B cell (primary cell): Measurements from ENCODE around the gene RIMBP2. TPM values are rescaled to one million over a fixed set of nuclear protein-coding genes. Genes with fewer than 3 reads are reported as not detected.
"Not testable (repeated sequence)": the region's sequence is repeated elsewhere in the genome, so short reads cannot be mapped to it uniquely, and the experiment has no call there.

Experiments used
- ATAC-seq: fragments of 200-7000 bp; cut with Tn5 transposase; one replicate; pipeline ENCODE4 v1.10.0; 2021; ENCODE audit warnings: low read depth, mild to moderate bottlenecking, moderate number of reproducible peaks, moderate library complexity
- CTCF ChIA-PET: fragments of 350-600 bp; sonication (Branson Sonifier 250); formaldehyde crosslinking; loops from one replicate; lab custom pipeline; 2021; ENCODE audit warnings: antibody characterized with exemption, inconsistent platforms; lab: Charles Lee
- POLR2A ChIA-PET: fragments of 350-600 bp; sonication (Branson Sonifier 250); formaldehyde crosslinking; loops from one replicate; lab custom pipeline; 2021; ENCODE audit warnings: antibody characterized with exemption; lab: Charles Lee
- DNase-seq: peaks from one replicate; pipeline ENCODE4 v3.0.0; 2013
- H2AFZ ChIP-seq: 2 replicates; pipeline ENCODE4 v1.6.1; 2012; ENCODE audit warnings: mild to moderate bottlenecking, low read depth, low read length; ENCODE audit not compliant: insufficient read depth, poor library complexity, severe bottlenecking
- H3K27ac ChIP-seq, 2 donors: 1 replicate in 1 of 2; 2 replicates in 1 of 2; pipeline ENCODE4 v1.5.1; 2012 to 2013; ENCODE audit warnings: low read length in 2 of 2, mild to moderate bottlenecking in 2 of 2, moderate library complexity in 1 of 2
- H3K27me3 ChIP-seq, 4 experiments: fragments of 200-600 bp in 1 of 4; sonication (generic) in 1 of 4; replicated peaks in 1 of 4; 1 replicate in 2 of 4; 2 replicates in 2 of 4; pipeline versions ENCODE4 v1.6.1 to v1.7.0; 2013 to 2016; ENCODE audit warnings: low read length in 3 of 4, mild to moderate bottlenecking in 2 of 4, mixed read lengths in 1 of 4, moderate library complexity in 1 of 4; ENCODE audit not compliant: insufficient read depth in 4 of 4, control insufficient read depth in 3 of 4; ENCODE audit errors: control extremely low read depth in 1 of 4
- H3K36me3 ChIP-seq, 2 experiments: replicated peaks in 1 of 2; 1 replicate in 1 of 2; 2 replicates in 1 of 2; pipeline versions ENCODE4 v1.6.1 to v1.7.1; 2013; ENCODE audit warnings: low read length in 1 of 2; ENCODE audit not compliant: insufficient read depth in 2 of 2, control insufficient read depth in 1 of 2; ENCODE audit errors: control extremely low read depth in 1 of 2, extremely low read depth in 1 of 2
- H3K4me1 ChIP-seq, 2 donors: fragments of 200-600 bp in 1 of 2; sonication (generic) in 1 of 2; 1 replicate in 1 of 2; 2 replicates in 1 of 2; pipeline versions ENCODE4 v1.5.1 to v1.6.1; 2013 to 2017; ENCODE audit warnings: low read length in 2 of 2; ENCODE audit not compliant: control insufficient read depth in 2 of 2, insufficient read depth in 2 of 2
- H3K4me2 ChIP-seq: replicated peaks from 2 replicates; pipeline ENCODE3; 2012; ENCODE audit warnings: mild to moderate bottlenecking, low read depth, low read length; ENCODE audit not compliant: poor library complexity, severe bottlenecking
- H3K4me3 ChIP-seq, 5 experiments: fragments of 200-600 bp in 1 of 5; sonication (generic) in 1 of 5; 1 replicate in 3 of 5; 2 replicates in 2 of 5; pipeline versions ENCODE4 v1.5.1 to v1.7.0; 2011 to 2016; ENCODE audit warnings: low read length in 4 of 5, mild to moderate bottlenecking in 4 of 5, low read depth in 2 of 5, control low read depth in 1 of 5, moderate library complexity in 1 of 5; ENCODE audit not compliant: insufficient read depth in 1 of 5; ENCODE audit errors: control extremely low read depth in 1 of 5, extremely low read depth in 1 of 5
- H3K79me2 ChIP-seq: fragments of 200-600 bp; sonication (generic); one replicate; pipeline ENCODE4 v1.6.0; 2016; ENCODE audit warnings: low read length; ENCODE audit not compliant: control insufficient read depth, insufficient read depth
- H3K9ac ChIP-seq: fragments of 200-600 bp; sonication (generic); 2 replicates; pipeline ENCODE4 v1.6.1; 2017; ENCODE audit warnings: mild to moderate bottlenecking, low read length, moderate library complexity
- H3K9me3 ChIP-seq, 3 donors: one replicate each; pipeline versions ENCODE4 v1.6.1 to v1.7.1; 2013; ENCODE audit warnings: low read length in 2 of 3; ENCODE audit not compliant: control insufficient read depth in 2 of 3, insufficient read depth in 1 of 3; ENCODE audit errors: control extremely low read depth in 1 of 3
- H4K20me1 ChIP-seq: 2 replicates; pipeline ENCODE4 v1.6.0; 2012; ENCODE audit warnings: mild to moderate bottlenecking, low read length; ENCODE audit not compliant: insufficient read depth, control insufficient read depth, poor library complexity, severe bottlenecking
- H3K27ac Mint-ChIP-seq: one replicate; pipeline ENCODE4 v1.8.0; 2021; ENCODE audit warnings: mixed read lengths
- H3K27me3 Mint-ChIP-seq: one replicate; pipeline ENCODE4 v1.8.0; 2021; ENCODE audit warnings: mixed read lengths
- H3K4me1 Mint-ChIP-seq: one replicate; pipeline ENCODE4 v1.8.0; 2021; ENCODE audit warnings: mixed read lengths
- H3K4me3 Mint-ChIP-seq: one replicate; pipeline ENCODE4 v1.8.0; 2021; ENCODE audit warnings: mixed read lengths
- H3K9me3 Mint-ChIP-seq: one replicate; pipeline ENCODE4 v1.8.0; 2022; ENCODE audit warnings: mixed read lengths; ENCODE audit not compliant: insufficient read depth
- EZH2 ChIP-seq: IDR thresholded peaks from 2 replicates; pipeline ENCODE4 v1.6.1; 2012; ENCODE audit warnings: borderline replicate concordance, low read depth, mild to moderate bottlenecking, moderate library complexity, low read length; ENCODE audit not compliant: insufficient read depth, poor library complexity, severe bottlenecking
- WGBS: methylation state at CpG from one replicate; pipeline ENCODE4 v1.1.5; 2013; ENCODE audit warnings: missing lambda C conversion rate; ENCODE audit not compliant: insufficient coverage; 5-methylcytosine and 5-hydroxymethylcytosine counted together
- intact Hi-C: fragments of 100-400 bp; cut with micrococcal nuclease; formaldehyde crosslinking; loops from one replicate; pipeline ENCODE4 v1.10.0; 2022
- polyA plus RNA-seq: library from polyadenylated mRNA; depleted of rRNA; stranded (reverse); fragments of >200 nt; gene quantifications from 2 replicates; pipeline ENCODE4 v1.2.3, GENCODE V29; 2012
- total RNA-seq, 2 donors: library from RNA; stranded (reverse); fragments of 120-200 nt in 1 of 2; gene quantifications; 1 replicate in 1 of 2; 2 replicates in 1 of 2; pipeline versions ENCODE4 v1.2.3 to v1.2.4, GENCODE V29; 2013 to 2022
- TF ChIP-seq, protein P1 (sequence below): fragments of 200-600 bp; IDR thresholded peaks from one replicate; pipeline ENCODE4 v1.8.0; 2022; ENCODE audit warnings: antibody characterized with exemption, mild to moderate bottlenecking

Gene RIMBP2
- total and polyA plus RNA-seq, 2 donors (not counting 1 experiment from before 2014, with no cell fraction given) = not detected

DNA sequence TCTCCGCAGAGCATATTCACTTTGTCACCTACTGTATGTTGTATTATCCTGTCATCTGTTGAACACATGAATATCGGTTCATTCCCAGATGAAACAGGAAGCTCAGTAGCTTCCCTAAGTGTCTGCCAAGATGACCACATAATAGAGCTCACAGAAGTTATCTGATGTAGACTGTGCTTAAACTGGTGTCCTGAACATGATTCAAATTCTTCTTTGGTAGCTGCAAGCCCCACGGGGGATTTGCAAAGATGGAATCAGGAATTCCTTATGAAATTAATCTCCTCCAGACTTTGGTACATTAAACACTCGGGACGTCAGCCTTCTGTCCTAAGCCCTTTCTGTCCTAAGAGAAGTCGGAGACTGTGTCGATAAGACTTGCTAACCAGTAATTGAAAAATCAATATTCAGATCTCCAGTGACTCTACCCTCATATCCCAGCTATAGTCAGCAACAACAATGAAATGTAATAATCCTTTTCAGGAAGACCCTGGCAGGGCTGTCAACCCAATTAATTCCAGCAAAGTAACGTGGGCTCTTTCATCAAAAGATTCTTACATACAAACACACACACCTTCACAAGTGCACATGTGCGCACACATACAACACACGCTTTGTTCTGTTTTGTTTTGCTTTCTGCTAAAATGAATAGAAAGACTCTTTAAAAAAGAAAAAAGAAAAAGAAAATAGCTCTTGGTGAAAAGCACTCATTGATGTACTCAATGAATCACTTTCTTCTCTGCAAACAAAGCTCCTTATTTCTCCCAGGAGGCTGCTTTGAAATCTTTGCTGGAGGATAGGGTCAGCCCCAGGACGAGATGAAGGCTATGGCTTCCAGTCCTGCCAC, 127.2 kb downstream of the RIMBP2 start:
- Histone ChIP-seq H3K27ac (no peak overlapping the region), H4K20me1 (no peaks in the 10 kb centered on the region), H3K4me2 (no peak overlapping the region), H3K36me3 (no peaks in the 10 kb centered on the region), H3K9me3 (peaks cover 0 to 24% (median 0%) of the 10 kb centered on the region in 3 donors), H3K9ac (no peak overlapping the region), H3K4me1 (no peaks in the 10 kb centered on the region), H3K4me3 (no peak overlapping the region), H3K79me2 (no peaks in the 10 kb centered on the region), H3K27me3 (no peaks in the 10 kb centered on the region), H2AFZ (no peak overlapping the region)
- no peaks in the 10 kb centered on the region for H3K27me3 Mint-ChIP-seq
- ChIA-PET CTCF (no interaction called here), POLR2A (no interaction called here)
- TF ChIP-seq EZH2 = no peak
- TF ChIP-seq, protein P1, sequence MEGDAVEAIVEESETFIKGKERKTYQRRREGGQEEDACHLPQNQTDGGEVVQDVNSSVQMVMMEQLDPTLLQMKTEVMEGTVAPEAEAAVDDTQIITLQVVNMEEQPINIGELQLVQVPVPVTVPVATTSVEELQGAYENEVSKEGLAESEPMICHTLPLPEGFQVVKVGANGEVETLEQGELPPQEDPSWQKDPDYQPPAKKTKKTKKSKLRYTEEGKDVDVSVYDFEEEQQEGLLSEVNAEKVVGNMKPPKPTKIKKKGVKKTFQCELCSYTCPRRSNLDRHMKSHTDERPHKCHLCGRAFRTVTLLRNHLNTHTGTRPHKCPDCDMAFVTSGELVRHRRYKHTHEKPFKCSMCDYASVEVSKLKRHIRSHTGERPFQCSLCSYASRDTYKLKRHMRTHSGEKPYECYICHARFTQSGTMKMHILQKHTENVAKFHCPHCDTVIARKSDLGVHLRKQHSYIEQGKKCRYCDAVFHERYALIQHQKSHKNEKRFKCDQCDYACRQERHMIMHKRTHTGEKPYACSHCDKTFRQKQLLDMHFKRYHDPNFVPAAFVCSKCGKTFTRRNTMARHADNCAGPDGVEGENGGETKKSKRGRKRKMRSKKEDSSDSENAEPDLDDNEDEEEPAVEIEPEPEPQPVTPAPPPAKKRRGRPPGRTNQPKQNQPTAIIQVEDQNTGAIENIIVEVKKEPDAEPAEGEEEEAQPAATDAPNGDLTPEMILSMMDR = no peak
- intact Hi-C loops = no loop called here
- WGBS = 70% methylated on average over 7 of the region's 11 CpGs
- H3K4me1 Mint-ChIP-seq = no peaks in the 10 kb centered on the region
- H3K4me3 Mint-ChIP-seq = no peak overlapping the region
- peaks cover 4% of the 10 kb centered on the region for H3K9me3 Mint-ChIP-seq
- DNase-seq = no peak
- H3K27ac Mint-ChIP-seq = no peak overlapping the region
- no peak for ATAC-seq

DNA sequence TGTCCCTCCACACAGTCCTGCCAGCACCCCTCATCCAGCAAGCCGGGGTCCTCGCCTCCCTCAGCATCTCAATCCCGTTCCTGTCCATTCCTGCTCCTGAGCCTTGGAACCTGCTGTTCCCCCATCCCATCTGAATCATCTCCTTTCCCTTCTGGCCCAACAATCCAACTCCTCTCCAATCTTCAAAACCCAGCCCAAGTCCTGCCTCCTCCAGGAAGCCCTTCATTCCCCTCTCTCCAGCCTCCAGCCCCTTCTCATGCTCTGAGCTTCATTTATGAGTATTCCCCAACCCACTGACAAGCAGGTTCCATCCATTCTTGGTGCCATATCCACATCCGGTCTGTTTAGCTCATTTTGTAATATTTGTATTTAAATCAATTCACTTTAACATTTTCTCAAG, 128.1 kb downstream of the RIMBP2 start:
- Histone ChIP-seq H2AFZ (no peak overlapping the region), H4K20me1 (no peaks in the 10 kb centered on the region), H3K79me2 (no peaks in the 10 kb centered on the region), H3K4me3 (no peak overlapping the region), H3K36me3 (no peaks in the 10 kb centered on the region), H3K9ac (no peak overlapping the region), H3K4me2 (no peak overlapping the region), H3K9me3 (peaks cover 0 to 20% (median 0%) of the 10 kb centered on the region in 3 donors), H3K27ac (no peak overlapping the region), H3K4me1 (no peaks in the 10 kb centered on the region), H3K27me3 (no peaks in the 10 kb centered on the region)
- Mint-ChIP-seq H3K27ac (no peak overlapping the region), H3K9me3 (peaks cover 4% of the 10 kb centered on the region), H3K4me1 (no peaks in the 10 kb centered on the region), H3K27me3 (no peaks in the 10 kb centered on the region), H3K4me3 (no peak overlapping the region)
- 90% methylated on average over 3 of the region's 4 CpGs for WGBS
- intact Hi-C loops = no loop called here
- DNase-seq = no peak
- ATAC-seq = no peak
- TF ChIP-seq, protein P1 = no peak
- TF ChIP-seq EZH2 = no peak
- POLR2A ChIA-PET = no interaction called here
- CTCF ChIA-PET = no interaction called here

DNA sequence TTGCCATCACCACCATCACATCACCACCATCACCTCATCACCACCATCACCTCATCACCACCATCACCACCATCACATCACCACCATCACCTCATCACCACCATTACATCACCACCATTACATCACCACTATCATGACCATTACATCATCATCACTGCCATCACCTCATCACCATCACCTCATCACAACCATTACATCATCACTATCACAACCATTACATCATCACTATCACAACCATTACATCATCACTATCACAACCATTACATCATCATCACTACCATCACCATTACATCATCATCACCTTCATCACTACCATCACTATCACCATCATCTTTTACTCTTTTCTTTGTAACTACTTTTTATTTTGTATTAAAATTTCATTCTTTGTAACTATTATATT, 131.6 kb downstream of the RIMBP2 start:
- POLR2A ChIA-PET, H3K9ac ChIP-seq, CTCF ChIA-PET, H4K20me1 ChIP-seq, H3K36me3 ChIP-seq, H3K4me2 ChIP-seq, H3K27me3 Mint-ChIP-seq, H3K4me1 ChIP-seq, intact Hi-C loops, ATAC-seq, H3K27ac ChIP-seq, H3K9me3 Mint-ChIP-seq, H3K4me1 Mint-ChIP-seq, H3K27me3 ChIP-seq, H3K79me2 ChIP-seq, H3K4me3 Mint-ChIP-seq, H2AFZ ChIP-seq, DNase-seq, H3K4me3 ChIP-seq, H3K9me3 ChIP-seq, H3K27ac Mint-ChIP-seq: not testable (repeated sequence)
